GM20000 (cell line): ENCODE measurements around the gene HSD11B2.
"Not testable (repeated sequence)": the region's sequence is repeated elsewhere in the genome, so short reads cannot be mapped to it uniquely, and the experiment has no call there.

ENCODE experiments used
- DNase-seq: peaks from one replicate; pipeline ENCODE4 v3.0.0; 2012; ENCODE audit warnings: low spot score
- CTCF ChIP-seq: IDR thresholded peaks from 2 replicates; pipeline ENCODE4 v1.5.1; 2012; ENCODE audit warnings: mild to moderate bottlenecking, control low read depth; ENCODE audit errors: extremely low read depth, missing control alignments

The HSD11B2 gene

GRCh38 chr16:67413978-67414911 is 16.7 kb upstream of the HSD11B2 start:
- no peak for TF ChIP-seq CTCF
- no peak for DNase-seq

GRCh38 chr16:67415421-67415820 is 15.5 kb upstream of the HSD11B2 start:
- not testable (repeated sequence) for DNase-seq

GRCh38 chr16:67415872-67416793 is 14.8 kb upstream of the HSD11B2 start, which contains the start of gene ZDHHC1:
TSS of gene ZDHHC1 (minus strand) at chr16:67416477. CDS start at chr16:67407775, 8,702 bp downstream.
- peak; percentile 91 for DNase-seq

GRCh38 chr16:67417333-67418061 is 13.4 kb upstream of the HSD11B2 start:
- DNase-seq, result no peak
- no peak for TF ChIP-seq CTCF

More at GRCh38 chr16:67415872-67416793, 14.8 kb upstream of the HSD11B2 start, which contains the start of gene ZDHHC1:
- peak; percentile 77 for TF ChIP-seq CTCF

- no peak for DNase-seq
- no peak for TF ChIP-seq CTCF
Observed at GRCh38 chr16:67419502-67419901, 11.4 kb upstream of the HSD11B2 start.

- TF ChIP-seq CTCF, result no peak
- no peak for DNase-seq
Observed at GRCh38 chr16:67419931-67420330, 11.0 kb upstream of the HSD11B2 start.

GRCh38 chr16:67421030-67421429 is 9.9 kb upstream of the HSD11B2 start:
- TF ChIP-seq CTCF, result no peak
- DNase-seq, result no peak
